GM23248 (cell line): ENCODE data around the gene SURF4. TPM values are rescaled to one million over a fixed set of nuclear protein-coding genes. Genes with fewer than 3 reads are reported as not detected.

ENCODE experiments used
- DNase-seq: peaks from one replicate; pipeline ENCODE4 v3.0.0-alpha.2; 2015
- H2AFZ ChIP-seq: fragments of 200-600 bp; sonication (generic); 2 replicates; pipeline ENCODE4 v1.6.1; 2016; ENCODE audit warnings: antibody characterized with exemption
- H3F3A ChIP-seq: fragments of 200-600 bp; sonication (generic); 2 replicates; pipeline ENCODE4 v1.6.1; 2016; ENCODE audit warnings: mild to moderate bottlenecking, antibody characterized with exemption, mixed run types; ENCODE audit not compliant: insufficient read depth
- H3K27ac ChIP-seq: fragments of 200-600 bp; sonication (generic); 2 replicates; pipeline ENCODE4 v1.5.1; 2016; ENCODE audit warnings: mild to moderate bottlenecking
- H3K27me3 ChIP-seq: fragments of 200-600 bp; sonication (generic); replicated peaks from 2 replicates; pipeline ENCODE4 v1.6.1; 2016; ENCODE audit warnings: mild to moderate bottlenecking; ENCODE audit not compliant: insufficient read depth
- H3K36me3 ChIP-seq: fragments of 200-600 bp; sonication (generic); 2 replicates; pipeline ENCODE4 v1.6.1; 2016; ENCODE audit warnings: low read depth, mild to moderate bottlenecking
- H3K4me1 ChIP-seq: fragments of 200-600 bp; sonication (generic); 2 replicates; pipeline ENCODE4 v1.6.1; 2016; ENCODE audit warnings: mild to moderate bottlenecking; ENCODE audit not compliant: insufficient read depth
- H3K4me2 ChIP-seq: fragments of 200-600 bp; sonication (generic); one replicate; pipeline ENCODE4 v1.6.1; 2016; ENCODE audit warnings: mild to moderate bottlenecking; ENCODE audit not compliant: unreplicated experiment
- H3K4me3 ChIP-seq: fragments of 200-600 bp; sonication (generic); 2 replicates; pipeline ENCODE4 v1.5.1; 2016; ENCODE audit warnings: mild to moderate bottlenecking
- H3K79me2 ChIP-seq: fragments of 200-600 bp; sonication (generic); 2 replicates; pipeline ENCODE4 v1.6.1; 2016; ENCODE audit warnings: mild to moderate bottlenecking; ENCODE audit not compliant: insufficient read depth
- H3K9ac ChIP-seq: fragments of 200-600 bp; sonication (generic); 2 replicates; pipeline ENCODE4 v1.6.1; 2016; ENCODE audit warnings: mild to moderate bottlenecking
- H3K9me2 ChIP-seq: fragments of 200-600 bp; sonication (generic); 2 replicates; pipeline ENCODE4 v1.6.1; 2016; ENCODE audit warnings: mixed run types, mild to moderate bottlenecking, moderate library complexity; ENCODE audit not compliant: insufficient read depth
- H3K9me3 ChIP-seq: fragments of 200-600 bp; sonication (generic); one replicate; pipeline ENCODE4 v1.6.1; 2017; ENCODE audit warnings: low read depth
- H4K20me1 ChIP-seq: fragments of 200-600 bp; sonication (generic); 2 replicates; pipeline ENCODE4 v1.6.0; 2016; ENCODE audit not compliant: insufficient read depth
- EZH2 ChIP-seq: fragments of 200-600 bp; sonication (generic); IDR thresholded peaks from 2 replicates; pipeline ENCODE4 v1.6.1; 2018; ENCODE audit warnings: antibody characterized with exemption, mild to moderate bottlenecking; ENCODE audit not compliant: insufficient read depth, poor library complexity, severe bottlenecking
- EZH2phosphoT487 ChIP-seq: fragments of 200-600 bp; sonication (generic); IDR thresholded peaks from 2 replicates; pipeline ENCODE4 v1.6.1; 2018; ENCODE audit warnings: antibody characterized with exemption, moderate library complexity, mild to moderate bottlenecking, low read depth; ENCODE audit not compliant: insufficient read depth
- WGBS, 2 experiments: methylation state at CpG; one replicate each; pipeline ENCODE4 v1.1.6; 2015 to 2017; ENCODE audit warnings: low lambda C conversion rate in 2 of 2, low coverage in 1 of 2; ENCODE audit errors: missing lambda C conversion rate in 2 of 2; 5-methylcytosine and 5-hydroxymethylcytosine counted together
- in situ Hi-C: fragments of 300-500 bp; cut with MboI; formaldehyde crosslinking; loops from 2 replicates; pipeline ENCODE4 v1.15.0; 2020
- polyA plus RNA-seq: library from polyadenylated mRNA; unstranded; fragments of >200 nt; fragmentation: Nextera tagmentation; extraction: Ambion mirVana; gene quantifications from 2 replicates; pipeline ENCODE4 v1.2.1, GENCODE V29; 2016
- total RNA-seq: library from RNA; depleted of rRNA; stranded (reverse); fragments of >200 nt; shearing (Covaris generic); gene quantifications from 2 replicates; pipeline ENCODE4 v1.2.3, GENCODE V29; 2014; rRNA removed

The SURF4 gene
- total RNA-seq: 638 and 670 TPM in 2 replicates
- 406 and 420 TPM in 2 replicates for polyA plus RNA-seq

GRCh38 chr9:133375724-133376654 lies at the start of gene SURF4, which contains the start of gene STKLD1:
Gene SURF4, minus strand, starts transcription at chr9:133376060. Its CDS starts 91 bp downstream, at chr9:133375969.
Gene STKLD1, plus strand, starts transcription at chr9:133376366. Its CDS starts 108 bp downstream, at chr9:133376474.
- no peaks in the 10 kb centered on the region for H3K9me2 ChIP-seq
- peak within 1 kb of the TSS; percentile 75 for H2AFZ ChIP-seq
- DNase-seq: peak; percentile 99
- peaks cover 56% of the 10 kb centered on the region for H3F3A ChIP-seq
- in situ Hi-C loops: no loop called here
- H3K9me3 ChIP-seq: no peaks in the 10 kb centered on the region
- peak within 1 kb of the TSS; percentile 100 for H3K9ac ChIP-seq
- H3K27ac ChIP-seq: peak within 1 kb of the TSS; percentile 93
- peaks cover 22% of the 10 kb centered on the region; the same call in 1 of the 2 replicates for H4K20me1 ChIP-seq
- peak within 1 kb of the TSS; percentile 89 for H3K4me2 ChIP-seq
- 1% methylated on average over 42 to 73 of the region's 120 CpGs for WGBS, 2 experiments
- TF ChIP-seq EZH2: no peak
- no peak for TF ChIP-seq EZH2phosphoT487
- peak within 1 kb of the TSS; percentile 83 for H3K4me3 ChIP-seq
- H3K27me3 ChIP-seq: no peaks in the 10 kb centered on the region
- H3K79me2 ChIP-seq: peaks cover 48% of the 10 kb centered on the region
- peaks cover 41% of the 10 kb centered on the region for H3K4me1 ChIP-seq
- H3K36me3 ChIP-seq: peaks cover 7% of the 10 kb centered on the region

GRCh38 chr9:133425049-133425632 lies 49.3 kb upstream of the SURF4 start:
- Histone ChIP-seq H4K20me1 (no peaks in the 10 kb centered on the region), H3K9ac (no peak overlapping the region), H2AFZ (no peak overlapping the region), H3K9me2 (no peaks in the 10 kb centered on the region), H3K4me2 (no peak overlapping the region), H3K79me2 (no peaks in the 10 kb centered on the region), H3K27ac (no peak overlapping the region), H3F3A (0 out of 2 replicates have a peak, but pooled peaks cover 6% of the 10 kb centered on the region), H3K36me3 (no peaks in the 10 kb centered on the region), H3K4me3 (no peak overlapping the region), H3K27me3 (peaks cover 7% of the 10 kb centered on the region; the same call in 1 of the 2 replicates), H3K4me1 (no peaks in the 10 kb centered on the region), H3K9me3 (no peaks in the 10 kb centered on the region)
- no peak for TF ChIP-seq EZH2phosphoT487
- TF ChIP-seq EZH2: no peak
- 88 to 90% methylated on average over 21 to 22 of the region's 22 CpGs for WGBS, 2 experiments
- in situ Hi-C loops: no loop called here
- no peak for DNase-seq

- H4K20me1 ChIP-seq: no peaks in the 10 kb centered on the region
- no peak overlapping the region for H3K4me3 ChIP-seq
- DNase-seq: no peak
- H2AFZ ChIP-seq: no peak overlapping the region
- no peaks in the 10 kb centered on the region for H3K4me1 ChIP-seq
- H3F3A ChIP-seq: 0 out of 2 replicates have a peak, but pooled peaks cover 8% of the 10 kb centered on the region
- no peaks in the 10 kb centered on the region for H3K9me2 ChIP-seq
- no peak overlapping the region for H3K4me2 ChIP-seq
- WGBS, 2 experiments: 95 to 96% methylated on average over 12 of the region's 12 CpGs
- no peaks in the 10 kb centered on the region for H3K9me3 ChIP-seq
- H3K27ac ChIP-seq: no peak overlapping the region
- no peaks in the 10 kb centered on the region for H3K36me3 ChIP-seq
- in situ Hi-C loops: no loop called here
- H3K79me2 ChIP-seq: no peaks in the 10 kb centered on the region
- TF ChIP-seq EZH2 (no peak), EZH2phosphoT487 (no peak)
- no peak overlapping the region for H3K9ac ChIP-seq
- H3K27me3 ChIP-seq: peaks cover 7% of the 10 kb centered on the region; the same call in 1 of the 2 replicates
Measured at GRCh38 chr9:133424187-133424586, 48.3 kb upstream of the SURF4 start.

- H3K9ac ChIP-seq: no peak overlapping the region
- H3F3A ChIP-seq: 0 out of 2 replicates have a peak, but pooled peaks cover 8% of the 10 kb centered on the region
- WGBS, 2 experiments: 71 to 80% methylated on average over 3 of the region's 3 CpGs
- H3K27me3 ChIP-seq: peaks cover 7% of the 10 kb centered on the region; the same call in 1 of the 2 replicates
- H3K27ac ChIP-seq: no peak overlapping the region
- no peaks in the 10 kb centered on the region for H3K79me2 ChIP-seq
- no peak for TF ChIP-seq EZH2
- TF ChIP-seq EZH2phosphoT487: no peak
- no peaks in the 10 kb centered on the region for H3K4me1 ChIP-seq
- no peak overlapping the region for H3K4me3 ChIP-seq
- in situ Hi-C loops: no loop called here
- H2AFZ ChIP-seq: no peak overlapping the region
- DNase-seq: no peak
- H3K9me2 ChIP-seq: no peaks in the 10 kb centered on the region
- no peaks in the 10 kb centered on the region for H3K36me3 ChIP-seq
- no peaks in the 10 kb centered on the region for H4K20me1 ChIP-seq
- no peaks in the 10 kb centered on the region for H3K9me3 ChIP-seq
- H3K4me2 ChIP-seq: no peak overlapping the region
Measured at GRCh38 chr9:133423216-133423615, 47.4 kb upstream of the SURF4 start.
